H1 (cell line): ENCODE data around the gene ZNF511. TPM values are rescaled to one million over a fixed set of nuclear protein-coding genes. Genes with fewer than 3 reads are reported as not detected.

Source experiments
- CTCF ChIA-PET: fragments of 300-600 bp; sonication (Branson Sonifier 250); formaldehyde crosslinking; loops from one replicate; lab custom pipeline; 2021; ENCODE audit not compliant: partially characterized antibody; lab: Charles Lee
- POLR2A ChIA-PET: fragments of 300-600 bp; sonication (Branson Sonifier 250); formaldehyde crosslinking; loops from one replicate; lab custom pipeline; 2021; ENCODE audit warnings: inconsistent platforms; ENCODE audit not compliant: partially characterized antibody; lab: Charles Lee
- DNase-seq, 2 experiments: peaks; one replicate each; pipeline versions ENCODE4 v3.0.0 to v3.0.0-alpha.2; 2010 to 2022; ENCODE audit warnings: low spot score in 2 of 2, low read depth in 1 of 2, mixed read lengths in 1 of 2
- FAIRE-seq: peaks from 2 replicates; lab custom pipeline; 2011; peaks lifted over from hg19 to GRCh38; lab: Jason Lieb, UNC
- H2AFZ ChIP-seq: 2 replicates; pipeline ENCODE4 v1.8.1; 2012; ENCODE audit warnings: low read length, inconsistent platforms
- H2AK5ac ChIP-seq: 2 replicates; pipeline ENCODE4 v1.6.1; 2013; ENCODE audit warnings: low read depth, low read length
- H2BK120ac ChIP-seq: replicated peaks from 2 replicates; pipeline ENCODE3; 2013; ENCODE audit warnings: low read depth, low read length, inconsistent platforms
- H2BK12ac ChIP-seq: 2 replicates; pipeline ENCODE4 v1.6.1; 2013; ENCODE audit warnings: low read depth, low read length
- H2BK15ac ChIP-seq: 2 replicates; pipeline ENCODE4 v1.6.1; 2013; ENCODE audit warnings: low read length
- H2BK20ac ChIP-seq: 2 replicates; pipeline ENCODE4 v1.6.1; 2013; ENCODE audit warnings: low read length
- H2BK5ac ChIP-seq: 2 replicates; pipeline ENCODE4 v1.6.1; 2013; ENCODE audit warnings: low read depth, low read length
- H3K14ac ChIP-seq: 2 replicates; pipeline ENCODE4 v1.6.1; 2013; ENCODE audit warnings: inconsistent platforms; ENCODE audit not compliant: insufficient read length
- H3K18ac ChIP-seq: 2 replicates; pipeline ENCODE4 v1.6.1; 2013; ENCODE audit warnings: low read length; ENCODE audit errors: extremely low read depth
- H3K23ac ChIP-seq: 2 replicates; pipeline ENCODE4 v1.6.1; 2013; ENCODE audit warnings: inconsistent platforms; ENCODE audit not compliant: insufficient read length
- H3K23me2 ChIP-seq: 2 replicates; pipeline ENCODE4 v1.6.1; 2013; ENCODE audit warnings: low read depth, low read length
- H3K27ac ChIP-seq: 2 replicates; pipeline ENCODE4 v1.6.1; 2011; ENCODE audit warnings: low read depth, low read length, inconsistent platforms
- H3K27me3 ChIP-seq, 4 experiments: replicated peaks in 1 of 4; 1 replicate in 1 of 4; 2 replicates in 3 of 4; pipeline versions ENCODE4 v1.6.1 to v1.8.1; 2011 to 2013; ENCODE audit warnings: low read length in 3 of 4, mild to moderate bottlenecking in 3 of 4, inconsistent platforms in 2 of 4, mixed read lengths in 2 of 4, moderate library complexity in 1 of 4; ENCODE audit not compliant: control insufficient read depth in 3 of 4, insufficient read depth in 3 of 4; ENCODE audit errors: extremely low read depth in 1 of 4
- H3K36me3 ChIP-seq, 4 experiments: 2 replicates each; pipeline versions ENCODE4 v1.6.1 to v1.8.1; 2011 to 2013; ENCODE audit warnings: mild to moderate bottlenecking in 4 of 4, low read length in 3 of 4, moderate library complexity in 2 of 4, control low read depth in 1 of 4, inconsistent platforms in 1 of 4; ENCODE audit not compliant: insufficient read depth in 4 of 4, control insufficient read depth in 2 of 4
- H3K4ac ChIP-seq: replicated peaks from 2 replicates; pipeline ENCODE3; 2013; ENCODE audit warnings: low read length, low read depth, mixed read lengths, inconsistent platforms; ENCODE audit not compliant: insufficient read length
- H3K4me1 ChIP-seq, 4 experiments: replicated peaks in 1 of 4; 1 replicate in 1 of 4; 2 replicates in 3 of 4; pipeline versions ENCODE4 v1.6.1 to v1.8.1; 2011 to 2013; ENCODE audit warnings: low read length in 3 of 4, inconsistent platforms in 2 of 4, mixed read lengths in 1 of 4; ENCODE audit not compliant: insufficient read depth in 4 of 4, control insufficient read depth in 3 of 4
- H3K4me2 ChIP-seq, 2 experiments: 2 replicates each; pipeline versions ENCODE4 v1.6.1 to v1.8.1; 2011 to 2013; ENCODE audit warnings: low read depth in 2 of 2, low read length in 2 of 2, control low read depth in 1 of 2, inconsistent platforms in 1 of 2, mild to moderate bottlenecking in 1 of 2; ENCODE audit not compliant: insufficient read depth in 1 of 2
- H3K4me3 ChIP-seq, 4 experiments: fragments of 200-600, 300-600 bp in 1 of 4; sonication (generic), shearing (Covaris generic), sonication (Bioruptor Twin) in 1 of 4; 2 replicates each; pipeline versions ENCODE4 v1.5.1 to v1.8.1; 2011 to 2016; ENCODE audit warnings: low read length in 4 of 4, low read depth in 3 of 4, control low read depth in 2 of 4, inconsistent platforms in 2 of 4, mild to moderate bottlenecking in 2 of 4, mixed read lengths in 1 of 4, moderate library complexity in 1 of 4; ENCODE audit not compliant: insufficient read depth in 2 of 4; ENCODE audit errors: extremely low read depth in 1 of 4
- H3K56ac ChIP-seq: replicated peaks from 2 replicates; pipeline ENCODE3; 2013; ENCODE audit warnings: low read depth, mild to moderate bottlenecking, mixed read lengths, low read length, inconsistent platforms; ENCODE audit not compliant: insufficient read length
- H3K79me1 ChIP-seq: 2 replicates; pipeline ENCODE4 v1.6.1; 2013; ENCODE audit warnings: low read depth, low read length, control low read depth
- H3K79me2 ChIP-seq, 2 experiments: 2 replicates each; pipeline versions ENCODE4 v1.6.1 to v1.8.1; 2012 to 2013; ENCODE audit warnings: low read length in 2 of 2, mild to moderate bottlenecking in 2 of 2, inconsistent platforms in 1 of 2; ENCODE audit not compliant: insufficient read depth in 2 of 2, control insufficient read depth in 1 of 2
- H3K9ac ChIP-seq, 4 experiments: replicated peaks in 1 of 4; 1 replicate in 1 of 4; 2 replicates in 3 of 4; pipeline versions ENCODE4 v1.6.1 to v1.8.1; 2011 to 2013; ENCODE audit warnings: low read depth in 3 of 4, low read length in 3 of 4, control low read depth in 2 of 4, mild to moderate bottlenecking in 2 of 4, moderate library complexity in 2 of 4, inconsistent platforms in 1 of 4; ENCODE audit errors: extremely low read depth in 1 of 4
- H3K9me3 ChIP-seq, 2 experiments: 2 replicates each; pipeline versions ENCODE4 v1.6.1 to v1.8.1; 2012 to 2013; ENCODE audit warnings: mild to moderate bottlenecking in 2 of 2, moderate library complexity in 2 of 2, control low read depth in 1 of 2, inconsistent platforms in 1 of 2, low read depth in 1 of 2, low read length in 1 of 2, mixed read lengths in 1 of 2; ENCODE audit not compliant: insufficient read depth in 2 of 2
- H4K20me1 ChIP-seq, 2 experiments: replicated peaks in 1 of 2; 2 replicates each; pipeline versions ENCODE3 to v1.8.1; 2011 to 2013; ENCODE audit warnings: inconsistent platforms in 2 of 2, low read length in 2 of 2, mild to moderate bottlenecking in 1 of 2; ENCODE audit not compliant: insufficient read depth in 2 of 2, control insufficient read depth in 1 of 2
- H4K5ac ChIP-seq: 2 replicates; pipeline ENCODE4 v1.6.1; 2013; ENCODE audit warnings: low read length, low read depth, mixed read lengths, inconsistent platforms; ENCODE audit not compliant: insufficient read length
- H4K8ac ChIP-seq: 2 replicates; pipeline ENCODE4 v1.8.0; 2013; ENCODE audit warnings: mild to moderate bottlenecking, moderate library complexity, low read length, inconsistent platforms; ENCODE audit not compliant: insufficient read depth; ENCODE audit errors: extremely low read depth
- H4K91ac ChIP-seq: replicated peaks from 2 replicates; pipeline ENCODE3; 2013; ENCODE audit warnings: low read length, mixed read lengths, inconsistent platforms; ENCODE audit not compliant: insufficient read length
- CHD1 ChIP-seq: IDR thresholded peaks from 2 replicates; pipeline ENCODE4 v1.6.1; 2012; ENCODE audit warnings: low read depth, low read length, improper control_type of control experiment
- POLR2AphosphoS5 ChIP-seq: IDR thresholded peaks from 2 replicates; pipeline ENCODE4 v1.6.1; 2011; ENCODE audit warnings: low read depth, low read length
- SIX5 ChIP-seq: IDR thresholded peaks from 2 replicates; pipeline ENCODE4 v1.6.1; 2011; ENCODE audit warnings: mild to moderate bottlenecking, low read depth, low read length
- WGBS, 2 experiments: shearing (Covaris generic) in 1 of 2; methylation state at CpG; one replicate each; pipeline versions ENCODE4 v1.1.6 to v1.1.7; 2013 to 2015; ENCODE audit warnings: low lambda C conversion rate in 2 of 2, mixed read lengths in 2 of 2, inconsistent platforms in 1 of 2, low coverage in 1 of 2, missing lambda C conversion rate in 1 of 2; ENCODE audit not compliant: insufficient replicate concordance in 2 of 2, insufficient coverage in 1 of 2, insufficient read length in 1 of 2; ENCODE audit errors: extremely low coverage in 1 of 2, missing lambda C conversion rate in 1 of 2; 5-methylcytosine and 5-hydroxymethylcytosine counted together
- polyA plus RNA-seq, 7 experiments: library from polyadenylated mRNA; depleted of rRNA in 3 of 7; stranded (reverse) in 5 of 7; unstranded in 2 of 7; fragments of >200 nt in 5 of 7; fragments of 200-250 nt in 2 of 7; gene quantifications; 1 replicate in 5 of 7; 2 replicates in 1 of 7; 4 replicates in 1 of 7; pipeline versions ENCODE4 v1.2.1 to v1.2.3, GENCODE V29; 2011 to 2013; ENCODE audit warnings: missing spikeins in 2 of 7, mixed read lengths in 2 of 7
- total RNA-seq: library from RNA; stranded (reverse); fragmentation: NEBNext Ultra II Directional; extraction: Animal tissue kit (Norgen Biotek cat#: 25700); gene quantifications from 2 replicates; pipeline ENCODE4 v1.2.1, GENCODE V29; 2021

The ZNF511 gene
- total and polyA plus RNA-seq, 2 of the 8 experiments (the other 6 are each of a cell fraction or from before 2014, with no cell fraction given): 55.4 to 71.7 TPM

DNA sequence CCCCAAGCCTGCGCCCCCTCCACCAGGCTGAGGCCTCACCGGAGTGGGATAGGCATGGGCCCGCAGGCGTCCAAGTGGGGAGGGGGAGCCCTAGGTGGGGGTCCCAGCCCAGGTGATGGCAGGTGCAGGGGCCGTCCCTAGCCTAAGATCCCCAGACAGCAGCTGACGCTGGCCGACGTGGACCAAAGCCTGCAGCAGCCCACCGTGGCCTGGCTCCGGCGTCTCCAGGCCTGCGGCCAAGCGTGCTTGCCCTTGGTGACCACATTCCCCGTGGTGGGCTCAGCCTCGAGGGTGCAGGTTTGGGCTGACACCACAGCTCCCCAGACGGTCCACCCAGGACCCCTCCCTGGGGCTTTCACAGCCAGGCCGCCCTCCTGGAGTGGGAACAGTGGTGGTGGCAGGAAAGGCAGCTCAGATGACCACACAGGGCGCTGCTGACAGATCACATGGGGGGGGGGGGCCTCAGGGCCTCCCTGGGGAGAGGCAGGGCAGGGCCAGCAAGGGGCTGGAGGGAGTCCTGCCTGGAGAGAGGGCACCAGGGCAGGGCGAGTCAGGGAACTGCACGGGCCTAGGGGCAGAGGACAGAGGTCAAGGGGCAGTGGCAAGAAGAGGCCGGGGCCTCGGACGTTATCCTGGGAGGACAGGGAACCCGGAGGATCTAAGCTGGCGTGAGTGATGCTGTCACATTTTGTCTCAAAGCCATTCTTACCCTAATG, 31.3 kb upstream of the ZNF511 start:
- Histone ChIP-seq H2AFZ (no peak overlapping the region), H3K27me3 (peaks cover 0 to 7% (median 4%) of the 10 kb centered on the region in 4 experiments; a peak in 6 of 7 replicates), H2BK5ac (peak overlapping the region; percentile 24; the same call in 1 of the 2 replicates), H2AK5ac (no peak overlapping the region), H3K79me1 (no peaks in the 10 kb centered on the region), H3K9ac (no peak overlapping the region), H3K23ac (no peak overlapping the region), H4K91ac (no peak overlapping the region), H3K27ac (no peak overlapping the region), H3K56ac (no peak overlapping the region), H3K4me1 (peaks cover 0 to 13% (median 7%) of the 10 kb centered on the region in 4 experiments; a peak in 5 of 7 replicates), H3K4ac (no peak overlapping the region), H2BK20ac (no peak overlapping the region), H4K20me1 (peaks cover 0 to 5% of the 10 kb centered on the region in 2 experiments), H4K5ac (no peak overlapping the region), H3K23me2 (peaks cover 5% of the 10 kb centered on the region; the same call in 1 of the 2 replicates), H3K4me2 (peak overlapping the region; percentile 58 to 63), H3K4me3 (peak overlapping the region in 1 of 4 experiments; percentile 60; a peak in 3 of 8 replicates), H3K18ac (no peak overlapping the region), H3K79me2 (no peaks in the 10 kb centered on the region), H2BK15ac (no peak overlapping the region), H3K36me3 (peaks cover 2 to 10% (median 6%) of the 10 kb centered on the region in 4 experiments; a peak in 5 of 8 replicates), H2BK120ac (no peak overlapping the region), H4K8ac (0 out of 2 replicates have a peak overlapping the region, but pooled peaks have one; percentile 21), H2BK12ac (no peak overlapping the region), H3K9me3 (no peaks in the 10 kb centered on the region), H3K14ac (no peak overlapping the region)
- FAIRE-seq (no peak), DNase-seq (no peak)
- ChIA-PET CTCF (interaction anchor here (0.7 to 1.8 kb wide), 8 partner anchors 9 to 134 kb away, joined by 3 to 6 read pairs (median 4); no protein-coding TSS in a partner anchor), POLR2A (interaction anchor here (0.7 to 2.4 kb wide), 6 partner anchors 10 to 70 kb away, joined by 3 to 7 read pairs (median 3); partner anchors contain the start of gene PRAP1)
- 79% methylated on average over 23 of the region's 25 CpGs; no CpG with 5 or more reads in 1 of the 2 experiments for WGBS, 2 experiments
- TF ChIP-seq SIX5 (no peak), CHD1 (no peak), POLR2AphosphoS5 (0 out of 2 replicates have a peak, but pooled peaks have one; percentile 20)
